ENCODE measurements around the gene WDR47.

DNA sequence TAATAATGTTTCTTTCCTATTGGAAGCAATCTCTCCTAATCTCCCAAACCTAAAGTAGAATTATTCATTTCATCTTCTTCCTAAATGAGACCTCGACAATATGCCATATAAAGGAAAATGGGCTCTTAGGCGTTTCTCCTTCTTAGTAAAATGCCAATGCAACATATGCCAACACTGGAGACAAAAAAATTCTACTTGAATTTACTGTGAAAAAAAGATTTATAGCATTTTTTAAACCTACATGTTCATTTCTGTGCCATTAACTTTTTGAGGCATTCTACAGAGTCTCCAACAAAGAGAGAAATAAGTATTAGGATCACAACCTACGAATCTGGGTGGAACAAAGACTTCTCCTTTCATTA lies 1.3 kb downstream of the WDR47 start:
- TF ChIP-seq, protein P1, sequence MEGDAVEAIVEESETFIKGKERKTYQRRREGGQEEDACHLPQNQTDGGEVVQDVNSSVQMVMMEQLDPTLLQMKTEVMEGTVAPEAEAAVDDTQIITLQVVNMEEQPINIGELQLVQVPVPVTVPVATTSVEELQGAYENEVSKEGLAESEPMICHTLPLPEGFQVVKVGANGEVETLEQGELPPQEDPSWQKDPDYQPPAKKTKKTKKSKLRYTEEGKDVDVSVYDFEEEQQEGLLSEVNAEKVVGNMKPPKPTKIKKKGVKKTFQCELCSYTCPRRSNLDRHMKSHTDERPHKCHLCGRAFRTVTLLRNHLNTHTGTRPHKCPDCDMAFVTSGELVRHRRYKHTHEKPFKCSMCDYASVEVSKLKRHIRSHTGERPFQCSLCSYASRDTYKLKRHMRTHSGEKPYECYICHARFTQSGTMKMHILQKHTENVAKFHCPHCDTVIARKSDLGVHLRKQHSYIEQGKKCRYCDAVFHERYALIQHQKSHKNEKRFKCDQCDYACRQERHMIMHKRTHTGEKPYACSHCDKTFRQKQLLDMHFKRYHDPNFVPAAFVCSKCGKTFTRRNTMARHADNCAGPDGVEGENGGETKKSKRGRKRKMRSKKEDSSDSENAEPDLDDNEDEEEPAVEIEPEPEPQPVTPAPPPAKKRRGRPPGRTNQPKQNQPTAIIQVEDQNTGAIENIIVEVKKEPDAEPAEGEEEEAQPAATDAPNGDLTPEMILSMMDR (IDR thresholded peaks at IDR 0.05; ENCODE audit: low read length): no peak
- no peak for TF ChIP-seq EZH2 (IDR thresholded peaks at IDR 0.05; ENCODE audit: borderline replicate concordance, low read length)

All from OCI-LY1 (cell line).